ENCODE results near the gene CHTF18. TPM values are rescaled to one million over a fixed set of nuclear protein-coding genes. Genes with fewer than 3 reads are reported as not detected.

CHTF18 gene
- polyA plus RNA-seq, 10 donors: 9.3 to 20.5 (median 14.5) TPM

GRCh38 chr16:792221-792995 is 4.0 kb downstream of the CHTF18 start:
- DNase-seq: no peak

GRCh38 chr16:793414-793813 is 5.0 kb downstream of the CHTF18 start:
- DNase-seq: no peak

- no peak for DNase-seq
Measured at GRCh38 chr16:794091-794822, 5.8 kb downstream of the CHTF18 start.

GRCh38 chr16:794853-795466 is 6.5 kb downstream of the CHTF18 start:
- no peak for DNase-seq

- no peak for DNase-seq
Measured at GRCh38 chr16:795580-796229, 7.3 kb downstream of the CHTF18 start.

- DNase-seq: no peak
Measured at GRCh38 chr16:796296-797119, 8.1 kb downstream of the CHTF18 start.

- DNase-seq: no peak
Measured at GRCh38 chr16:797120-797420, 8.7 kb downstream of the CHTF18 start.

GRCh38 chr16:797686-798085 is 9.3 kb downstream of the CHTF18 start:
- DNase-seq: no peak

- no peak for DNase-seq
Measured at GRCh38 chr16:798666-799065, 10.2 kb downstream of the CHTF18 start.

- no peak for DNase-seq
Measured at GRCh38 chr16:799111-799947, 10.9 kb downstream of the CHTF18 start.

GRCh38 chr16:799948-800833 is 11.8 kb downstream of the CHTF18 start, which contains the start of gene GNG13:
TSS of gene GNG13 (minus strand) at chr16:800734. CDS start at chr16:799077, 1,657 bp downstream.
- no peak for DNase-seq

- no peak for DNase-seq
Measured at GRCh38 chr16:800834-801511, 12.6 kb downstream of the CHTF18 start.

- DNase-seq: no peak
Measured at GRCh38 chr16:801584-802363, 13.4 kb downstream of the CHTF18 start.

- no peak for DNase-seq
Measured at GRCh38 chr16:802461-802860, 14.0 kb downstream of the CHTF18 start.

GRCh38 chr16:802914-803753 is 14.7 kb downstream of the CHTF18 start:
- DNase-seq: no peak

- DNase-seq: no peak
Measured at GRCh38 chr16:803754-804080, 15.3 kb downstream of the CHTF18 start.
